Activated naive CD4-positive, alpha-beta T cell treated with anti-CD3 and anti-CD28 coated beads, Interleukin-2, amount 10 ng/mL, durations not matched to agents 7 days and 5 days (primary cell): ENCODE data around the gene VIL1.
A peak's percentile ranks its signal among the peaks of the same experiment; 100 is the strongest.

Source experiments
- CTCF ChIA-PET: fragments of 350-600 bp; sonication (Branson Sonifier 250); formaldehyde crosslinking; loops from one replicate; lab custom pipeline; 2021; ENCODE audit warnings: antibody characterized with exemption; lab: Charles Lee
- DNase-seq: peaks from one replicate; pipeline ENCODE4 v3.0.0-alpha.2; 2020
- H3K27ac Mint-ChIP-seq: one replicate; pipeline ENCODE4 v1.8.0; 2021; ENCODE audit warnings: mild to moderate bottlenecking, moderate library complexity, mixed read lengths
- H3K27me3 Mint-ChIP-seq: one replicate; pipeline ENCODE4 v1.8.0; 2021; ENCODE audit warnings: mild to moderate bottlenecking, mixed read lengths
- H3K36me3 Mint-ChIP-seq: one replicate; pipeline ENCODE4 v1.8.0; 2021; ENCODE audit warnings: mixed read lengths
- H3K4me1 Mint-ChIP-seq: one replicate; pipeline ENCODE4 v1.8.0; 2021; ENCODE audit warnings: mixed read lengths
- H3K4me3 Mint-ChIP-seq: one replicate; pipeline ENCODE4 v1.8.0; 2021; ENCODE audit warnings: mild to moderate bottlenecking, moderate library complexity, mixed read lengths
- H3K9me3 Mint-ChIP-seq: one replicate; pipeline ENCODE4 v1.8.0; 2021; ENCODE audit warnings: mixed read lengths

Gene VIL1

GRCh38 chr2:218397463-218397819 is 21.5 kb upstream of the VIL1 start:
- no peaks in the 10 kb centered on the region for H3K9me3 Mint-ChIP-seq
- DNase-seq, result no peak
- H3K36me3 Mint-ChIP-seq, result peaks cover 17% of the 10 kb centered on the region
- H3K27ac Mint-ChIP-seq, result peak overlapping the region; percentile 97
- H3K4me1 Mint-ChIP-seq, result peaks cover 46% of the 10 kb centered on the region
- peak overlapping the region; percentile 85 for H3K4me3 Mint-ChIP-seq
- peaks cover 18% of the 10 kb centered on the region for H3K27me3 Mint-ChIP-seq
- CTCF ChIA-PET, result interaction anchor here (0.7 to 1.5 kb wide), 5 partner anchors 8 to 127 kb away, joined by 3 to 4 read pairs (median 3); partner anchors contain the start of genes AAMP and PNKD

GRCh38 chr2:218397820-218398436 is 21.0 kb upstream of the VIL1 start:
- peak; percentile 85 for DNase-seq
- peaks cover 13% of the 10 kb centered on the region for H3K27me3 Mint-ChIP-seq
- CTCF ChIA-PET, result interaction anchor here (1.3 to 1.5 kb wide), 2 partner anchors 107 to 127 kb away, joined by 3 to 4 read pairs; partner anchors contain the start of genes AAMP and PNKD
- peaks cover 48% of the 10 kb centered on the region for H3K4me1 Mint-ChIP-seq
- peak overlapping the region; percentile 97 for H3K27ac Mint-ChIP-seq
- no peaks in the 10 kb centered on the region for H3K9me3 Mint-ChIP-seq
- H3K4me3 Mint-ChIP-seq, result peak overlapping the region; percentile 85
- peaks cover 20% of the 10 kb centered on the region for H3K36me3 Mint-ChIP-seq

- H3K4me1 Mint-ChIP-seq, result peaks cover 51% of the 10 kb centered on the region
- peak; percentile 82 for DNase-seq
- peaks cover 28% of the 10 kb centered on the region for H3K36me3 Mint-ChIP-seq
- peak overlapping the region; percentile 85 for H3K4me3 Mint-ChIP-seq
- peak overlapping the region; percentile 97 for H3K27ac Mint-ChIP-seq
- H3K9me3 Mint-ChIP-seq, result no peaks in the 10 kb centered on the region
- H3K27me3 Mint-ChIP-seq, result peaks cover 9% of the 10 kb centered on the region
- CTCF ChIA-PET, result no interaction called here
These were observed 20.2 kb upstream of the VIL1 start for GRCh38 chr2:218398437-218399390.

GRCh38 chr2:218399391-218400166 is 19.3 kb upstream of the VIL1 start, which contains the start of gene CTDSP1:
CTDSP1 (plus strand) TSS chr2:218399868; CDS start chr2:218400091, 223 bp downstream.
- H3K4me1 Mint-ChIP-seq, result peaks cover 51% of the 10 kb centered on the region
- peaks cover 36% of the 10 kb centered on the region for H3K36me3 Mint-ChIP-seq
- peak within 1 kb of the TSS; percentile 97 for H3K27ac Mint-ChIP-seq
- no peaks in the 10 kb centered on the region for H3K9me3 Mint-ChIP-seq
- H3K27me3 Mint-ChIP-seq, result peaks cover 4% of the 10 kb centered on the region
- peak; percentile 97 for DNase-seq
- CTCF ChIA-PET, result interaction anchor here (0.8 to 1.3 kb wide), 3 partner anchors 41 to 103 kb away, joined by 3 to 4 read pairs (median 3); no protein-coding TSS in a partner anchor
- H3K4me3 Mint-ChIP-seq, result peak within 1 kb of the TSS; percentile 96

GRCh38 chr2:218400167-218400929 is 18.6 kb upstream of the VIL1 start:
- peaks cover 4% of the 10 kb centered on the region for H3K27me3 Mint-ChIP-seq
- peak overlapping the region; percentile 92 for H3K27ac Mint-ChIP-seq
- peaks cover 41% of the 10 kb centered on the region for H3K36me3 Mint-ChIP-seq
- CTCF ChIA-PET, result interaction anchor here (0.8 to 1.3 kb wide), 3 partner anchors 42 to 103 kb away, joined by 3 to 4 read pairs (median 3); no protein-coding TSS in a partner anchor
- peak overlapping the region; percentile 96 for H3K4me3 Mint-ChIP-seq
- DNase-seq, result peak; percentile 62
- H3K4me1 Mint-ChIP-seq, result peaks cover 52% of the 10 kb centered on the region
- no peaks in the 10 kb centered on the region for H3K9me3 Mint-ChIP-seq

- peaks cover 55% of the 10 kb centered on the region for H3K4me1 Mint-ChIP-seq
- H3K9me3 Mint-ChIP-seq, result no peaks in the 10 kb centered on the region
- H3K4me3 Mint-ChIP-seq, result peak overlapping the region; percentile 96
- DNase-seq, result no peak
- H3K27me3 Mint-ChIP-seq, result peaks cover 4% of the 10 kb centered on the region
- peak overlapping the region; percentile 80 for H3K27ac Mint-ChIP-seq
- CTCF ChIA-PET, result interaction anchor here (0.8 kb wide), 1 partner anchor 128 kb away, joined by 3 read pairs; no protein-coding TSS in a partner anchor
- peaks cover 44% of the 10 kb centered on the region for H3K36me3 Mint-ChIP-seq
These were observed 17.7 kb upstream of the VIL1 start for GRCh38 chr2:218400930-218401881.

- DNase-seq, result no peak
- Mint-ChIP-seq H3K9me3 (no peaks in the 10 kb centered on the region), H3K36me3 (peaks cover 44% of the 10 kb centered on the region), H3K27ac (peak overlapping the region; percentile 80), H3K4me3 (peak overlapping the region; percentile 96), H3K27me3 (peaks cover 4% of the 10 kb centered on the region), H3K4me1 (peaks cover 58% of the 10 kb centered on the region)
- CTCF ChIA-PET, result interaction anchor here (0.8 kb wide), 1 partner anchor 128 kb away, joined by 3 read pairs; no protein-coding TSS in a partner anchor
These were observed 17.0 kb upstream of the VIL1 start for GRCh38 chr2:218401890-218402289.

GRCh38 chr2:218402491-218402901 is 16.4 kb upstream of the VIL1 start:
- H3K27ac Mint-ChIP-seq, result no peak overlapping the region
- CTCF ChIA-PET, result no interaction called here
- no peak for DNase-seq
- peaks cover 63% of the 10 kb centered on the region for H3K4me1 Mint-ChIP-seq
- no peaks in the 10 kb centered on the region for H3K9me3 Mint-ChIP-seq
- H3K4me3 Mint-ChIP-seq, result peak overlapping the region; percentile 45
- peaks cover 43% of the 10 kb centered on the region for H3K36me3 Mint-ChIP-seq
- peaks cover 8% of the 10 kb centered on the region for H3K27me3 Mint-ChIP-seq

GRCh38 chr2:218402911-218403411 is 16.0 kb upstream of the VIL1 start:
- H3K4me1 Mint-ChIP-seq, result peaks cover 63% of the 10 kb centered on the region
- no peak overlapping the region for H3K27ac Mint-ChIP-seq
- peaks cover 10% of the 10 kb centered on the region for H3K27me3 Mint-ChIP-seq
- no peak for DNase-seq
- H3K36me3 Mint-ChIP-seq, result peaks cover 39% of the 10 kb centered on the region
- CTCF ChIA-PET, result no interaction called here
- H3K9me3 Mint-ChIP-seq, result no peaks in the 10 kb centered on the region
- H3K4me3 Mint-ChIP-seq, result peak overlapping the region; percentile 49

- peaks cover 39% of the 10 kb centered on the region for H3K36me3 Mint-ChIP-seq
- H3K9me3 Mint-ChIP-seq, result no peaks in the 10 kb centered on the region
- DNase-seq, result no peak
- CTCF ChIA-PET, result interaction anchor here (0.6 kb wide), 1 partner anchor 280 kb away, joined by 4 read pairs; no protein-coding TSS in a partner anchor
- H3K4me1 Mint-ChIP-seq, result peaks cover 67% of the 10 kb centered on the region
- H3K27me3 Mint-ChIP-seq, result peaks cover 11% of the 10 kb centered on the region
- H3K27ac Mint-ChIP-seq, result peak overlapping the region; percentile 3
- H3K4me3 Mint-ChIP-seq, result peak overlapping the region; percentile 49
These were observed 15.1 kb upstream of the VIL1 start for GRCh38 chr2:218403810-218404209.

- H3K4me1 Mint-ChIP-seq, result peaks cover 67% of the 10 kb centered on the region
- peaks cover 11% of the 10 kb centered on the region for H3K27me3 Mint-ChIP-seq
- no peak overlapping the region for H3K4me3 Mint-ChIP-seq
- peak overlapping the region; percentile 85 for H3K27ac Mint-ChIP-seq
- no peaks in the 10 kb centered on the region for H3K9me3 Mint-ChIP-seq
- CTCF ChIA-PET, result interaction anchor here (0.6 to 1.2 kb wide), 4 partner anchors 7 to 279 kb away, joined by 3 to 4 read pairs (median 3); no protein-coding TSS in a partner anchor
- peaks cover 39% of the 10 kb centered on the region for H3K36me3 Mint-ChIP-seq
- no peak for DNase-seq
These were observed 14.4 kb upstream of the VIL1 start for GRCh38 chr2:218404351-218405085.
